Measurements from ENCODE around the gene NME4. TPM values are rescaled to one million over a fixed set of nuclear protein-coding genes. Genes with fewer than 3 reads are reported as not detected.

NME4 gene
- polyA plus RNA-seq, 1 donor (not counting 4 experiments of a cell fraction or from before 2014, with no cell fraction given), result 141 TPM

GRCh38 chr16:354971-355461, 42.0 kb upstream of the NME4 start:
- Histone ChIP-seq H3K9ac (ENCODE audit: control insufficient read depth, extremely low read depth, insufficient read depth, low read length) (no peak overlapping the region), H3K9me3 (ENCODE audit: control insufficient read depth, low read depth, low read length) (no peaks in the 10 kb centered on the region), H3K79me2 (ENCODE audit: control insufficient read depth, insufficient read depth, low read length) (peaks cover 20% of the 10 kb centered on the region), H4K20me1 (ENCODE audit: control insufficient read depth, extremely low read depth, insufficient read depth, low read length) (no peaks in the 10 kb centered on the region), H3K4me3 (ENCODE audit: control insufficient read depth in 2 of 3, extremely low read depth in 1 of 3, insufficient read depth in 2 of 3, low read depth in 1 of 3, low read length in 3 of 3) (no peak overlapping the region), H3K27me3 (ENCODE audit: control insufficient read depth, extremely low read depth, insufficient read depth, low read length) (no peaks in the 10 kb centered on the region), H3K4me1 (ENCODE audit: control insufficient read depth, extremely low read depth, insufficient read depth, low read length) (peaks cover 27% of the 10 kb centered on the region), H3K27ac (ENCODE audit: control insufficient read depth, insufficient read depth, low read length) (no peak overlapping the region), H3K9me1 (ENCODE audit: control insufficient read depth, extremely low read depth, insufficient read depth, low read length) (peaks cover 5% of the 10 kb centered on the region), H2AFZ (ENCODE audit: control insufficient read depth, low read length) (no peak overlapping the region), H3K4me2 (ENCODE audit: control insufficient read depth, extremely low read depth, insufficient read depth, low read depth, low read length) (no peak overlapping the region), H3K36me3 (ENCODE audit: control insufficient read depth in 2 of 2, extremely low read depth in 1 of 2, insufficient read depth in 2 of 2, low read length in 2 of 2) (peaks cover 3 to 7% of the 10 kb centered on the region in 2 experiments)
- dilution Hi-C loops (cut with MboI; ENCODE audit: extremely low pct_ligation_motif_present, low sequenced_read_pairs), result no loop called here
- no peak for DNase-seq (ENCODE audit: low read depth, low spot score)
- FAIRE-seq, result no peak
- TF ChIP-seq EZH2 (IDR thresholded peaks at IDR 0.05; ENCODE audit: low read length), result no peak
- no peak for TF ChIP-seq CTCF (optimal IDR thresholded peaks at IDR 0.05 in 1 of 3, IDR thresholded peaks at IDR 0.05 in 1 of 3, conservative IDR thresholded peaks at IDR 0.05 in 1 of 3; ENCODE audit: extremely low read depth in 1 of 3, insufficient read depth in 2 of 3, low read length in 3 of 3)

GRCh38 chr16:356741-357140, 40.3 kb upstream of the NME4 start:
- H3K4me1 ChIP-seq (ENCODE audit: control insufficient read depth, extremely low read depth, insufficient read depth, low read length), result peaks cover 18% of the 10 kb centered on the region
- H3K27me3 ChIP-seq (ENCODE audit: control insufficient read depth, extremely low read depth, insufficient read depth, low read length), result no peaks in the 10 kb centered on the region
- H3K36me3 ChIP-seq (ENCODE audit: control insufficient read depth in 2 of 2, extremely low read depth in 1 of 2, insufficient read depth in 2 of 2, low read length in 2 of 2), result no peaks in the 10 kb centered on the region
- dilution Hi-C loops (cut with MboI; ENCODE audit: extremely low pct_ligation_motif_present, low sequenced_read_pairs), result no loop called here
- no peak overlapping the region for H3K4me2 ChIP-seq (ENCODE audit: control insufficient read depth, extremely low read depth, insufficient read depth, low read depth, low read length)
- FAIRE-seq, result no peak
- H3K9ac ChIP-seq (ENCODE audit: control insufficient read depth, extremely low read depth, insufficient read depth, low read length), result no peak overlapping the region
- H2AFZ ChIP-seq (ENCODE audit: control insufficient read depth, low read length), result no peak overlapping the region
- no peak overlapping the region for H3K27ac ChIP-seq (ENCODE audit: control insufficient read depth, insufficient read depth, low read length)
- no peaks in the 10 kb centered on the region for H4K20me1 ChIP-seq (ENCODE audit: control insufficient read depth, extremely low read depth, insufficient read depth, low read length)
- peaks cover 2% of the 10 kb centered on the region for H3K9me1 ChIP-seq (ENCODE audit: control insufficient read depth, extremely low read depth, insufficient read depth, low read length)
- H3K4me3 ChIP-seq (ENCODE audit: control insufficient read depth in 2 of 3, extremely low read depth in 1 of 3, insufficient read depth in 2 of 3, low read depth in 1 of 3, low read length in 3 of 3), result no peak overlapping the region
- no peak for DNase-seq (ENCODE audit: low read depth, low spot score)
- peaks cover 3% of the 10 kb centered on the region for H3K79me2 ChIP-seq (ENCODE audit: control insufficient read depth, insufficient read depth, low read length)
- TF ChIP-seq EZH2 (IDR thresholded peaks at IDR 0.05; ENCODE audit: low read length) (no peak), CTCF (optimal IDR thresholded peaks at IDR 0.05 in 1 of 3, IDR thresholded peaks at IDR 0.05 in 1 of 3, conservative IDR thresholded peaks at IDR 0.05 in 1 of 3; ENCODE audit: extremely low read depth in 1 of 3, insufficient read depth in 2 of 3, low read length in 3 of 3) (no peak)
- no peaks in the 10 kb centered on the region for H3K9me3 ChIP-seq (ENCODE audit: control insufficient read depth, low read depth, low read length)
